Measurements from ENCODE around the gene DBR1.

DNA sequence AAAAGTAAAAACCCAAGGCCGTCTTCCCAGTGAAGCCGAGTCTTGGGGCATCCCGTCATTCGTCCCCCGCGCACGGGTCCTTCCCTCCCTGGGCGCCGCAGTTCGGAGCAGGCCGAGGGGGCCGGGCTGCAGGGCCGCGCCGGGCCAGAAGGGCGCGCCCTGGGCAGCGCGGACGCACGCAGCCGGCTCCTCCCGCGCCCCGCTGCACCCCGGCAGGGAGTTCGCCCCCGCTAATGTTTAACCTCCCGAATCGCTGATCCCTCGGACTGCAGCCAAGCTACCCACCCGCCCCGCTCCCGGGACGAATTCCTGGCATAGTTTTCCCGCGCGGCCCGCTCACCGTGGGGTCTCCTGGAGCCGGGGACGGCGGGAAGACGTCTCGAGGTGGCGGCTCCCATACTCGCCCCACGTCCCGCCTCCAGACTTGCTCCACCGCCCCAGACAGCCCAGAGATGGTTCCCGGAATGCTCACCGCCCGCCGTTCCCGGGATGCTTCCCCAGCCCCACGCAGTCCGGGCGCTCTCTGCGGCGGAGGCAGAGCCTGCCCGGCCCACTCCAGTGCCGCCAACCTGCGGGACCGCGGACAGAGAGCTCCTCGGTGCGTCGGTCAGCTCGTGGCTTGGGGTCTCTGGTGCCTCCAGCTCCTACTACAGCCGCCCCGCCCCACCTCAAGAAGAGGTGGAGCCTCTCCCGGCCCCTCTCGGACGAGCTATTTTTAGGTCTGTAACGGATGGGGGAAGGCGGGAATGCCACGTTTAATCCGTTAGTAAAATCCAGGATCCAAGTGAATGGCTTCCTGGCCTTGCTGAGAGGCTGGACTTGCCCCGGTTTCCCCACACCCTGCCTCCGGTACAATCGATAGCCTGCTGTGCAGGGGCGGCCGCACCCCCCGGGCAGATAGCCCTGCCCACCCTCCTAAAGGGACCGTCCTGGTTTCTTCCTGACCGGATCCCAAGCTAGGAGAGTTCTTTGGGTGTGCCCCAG lies 59.4 kb downstream of the DBR1 start, which contains the start of gene DZIP1L:
- TF ChIP-seq, protein P1, sequence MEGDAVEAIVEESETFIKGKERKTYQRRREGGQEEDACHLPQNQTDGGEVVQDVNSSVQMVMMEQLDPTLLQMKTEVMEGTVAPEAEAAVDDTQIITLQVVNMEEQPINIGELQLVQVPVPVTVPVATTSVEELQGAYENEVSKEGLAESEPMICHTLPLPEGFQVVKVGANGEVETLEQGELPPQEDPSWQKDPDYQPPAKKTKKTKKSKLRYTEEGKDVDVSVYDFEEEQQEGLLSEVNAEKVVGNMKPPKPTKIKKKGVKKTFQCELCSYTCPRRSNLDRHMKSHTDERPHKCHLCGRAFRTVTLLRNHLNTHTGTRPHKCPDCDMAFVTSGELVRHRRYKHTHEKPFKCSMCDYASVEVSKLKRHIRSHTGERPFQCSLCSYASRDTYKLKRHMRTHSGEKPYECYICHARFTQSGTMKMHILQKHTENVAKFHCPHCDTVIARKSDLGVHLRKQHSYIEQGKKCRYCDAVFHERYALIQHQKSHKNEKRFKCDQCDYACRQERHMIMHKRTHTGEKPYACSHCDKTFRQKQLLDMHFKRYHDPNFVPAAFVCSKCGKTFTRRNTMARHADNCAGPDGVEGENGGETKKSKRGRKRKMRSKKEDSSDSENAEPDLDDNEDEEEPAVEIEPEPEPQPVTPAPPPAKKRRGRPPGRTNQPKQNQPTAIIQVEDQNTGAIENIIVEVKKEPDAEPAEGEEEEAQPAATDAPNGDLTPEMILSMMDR (IDR thresholded peaks at IDR 0.05; ENCODE audit: low read depth, low read length): peak; percentile 22; the same call in 1 of the 2 replicates
- no peak for TF ChIP-seq EZH2phosphoT487 (IDR thresholded peaks at IDR 0.05; ENCODE audit: low read depth)
